Iris pigment epithelial cell (primary cell): ENCODE results near the gene CLEC20A.
"Not testable (repeated sequence)": the region's sequence is repeated elsewhere in the genome, so short reads cannot be mapped to it uniquely, and the experiment has no call there.

Source experiments
- DNase-seq: peaks from one replicate; pipeline ENCODE4 v3.0.0-alpha.2; 2011; ENCODE audit warnings: low read depth

Gene CLEC20A

GRCh38 chr1:178528953-178529335, 32.2 kb upstream of the CLEC20A start:
- DNase-seq: no peak

DNA sequence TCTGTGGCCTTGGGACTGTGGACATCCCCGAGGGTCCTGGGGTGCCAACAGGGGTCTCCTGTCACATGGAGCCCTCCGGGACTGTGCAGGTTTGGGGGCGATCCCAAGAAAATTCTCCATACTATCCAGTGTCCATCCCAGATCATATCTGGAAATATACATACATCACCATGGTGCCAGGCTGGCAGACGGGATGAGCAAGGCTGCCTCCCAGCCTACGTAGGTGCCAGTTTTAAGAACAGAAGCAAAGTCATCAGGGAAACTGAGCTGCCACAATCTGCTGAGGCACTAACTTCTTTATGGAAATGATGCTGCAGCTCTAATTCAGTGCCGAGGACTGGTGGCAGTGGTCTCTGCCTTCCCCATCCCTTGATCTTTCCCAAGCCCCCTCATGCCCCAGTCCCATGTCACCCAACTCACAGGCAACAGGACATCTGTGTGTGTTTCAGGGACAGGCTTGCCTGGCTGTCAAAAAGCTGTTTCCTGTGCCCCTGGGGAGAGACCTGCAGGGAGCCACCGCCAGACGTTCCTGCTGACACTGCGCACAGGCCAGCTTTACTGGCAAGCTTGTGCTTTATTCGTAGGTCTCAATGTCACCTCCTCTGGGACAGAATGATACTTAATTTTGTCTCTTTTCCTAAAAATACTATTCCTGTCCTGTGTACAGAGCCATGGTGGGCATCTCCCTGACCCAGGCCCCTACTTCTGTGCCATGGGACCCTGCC, 31.6 kb upstream of the CLEC20A start:
- no peak for DNase-seq

GRCh38 chr1:178527117-178527516, 30.4 kb upstream of the CLEC20A start:
- DNase-seq: no peak

- DNase-seq: no peak
These were observed 24.5 kb upstream of the CLEC20A start for GRCh38 chr1:178521241-178521640.

DNA sequence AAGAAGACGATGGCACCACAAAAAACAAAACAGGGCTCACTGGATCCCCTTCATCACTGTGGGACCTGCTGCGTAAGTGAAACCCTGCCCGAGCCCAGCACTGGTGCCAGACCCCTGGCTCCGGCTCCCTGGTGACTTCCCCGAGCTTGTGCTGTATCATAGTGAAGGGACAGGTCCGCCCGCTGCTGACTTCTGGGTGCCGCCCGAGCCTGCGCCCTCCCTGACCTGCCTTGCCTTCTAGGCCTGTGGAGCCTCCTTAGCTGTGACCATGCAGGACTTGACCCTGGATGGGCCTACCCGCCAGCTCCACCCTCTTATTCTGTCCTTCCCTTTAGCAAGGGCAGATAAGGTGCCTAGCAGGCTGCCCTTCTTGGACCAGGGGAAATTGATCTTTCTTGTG, 24.0 kb upstream of the CLEC20A start:
- DNase-seq: no peak

GRCh38 chr1:178518894-178519293, 22.1 kb upstream of the CLEC20A start:
- DNase-seq: no peak

- no peak for DNase-seq
These were observed 19.3 kb upstream of the CLEC20A start for GRCh38 chr1:178516110-178516509.

DNA sequence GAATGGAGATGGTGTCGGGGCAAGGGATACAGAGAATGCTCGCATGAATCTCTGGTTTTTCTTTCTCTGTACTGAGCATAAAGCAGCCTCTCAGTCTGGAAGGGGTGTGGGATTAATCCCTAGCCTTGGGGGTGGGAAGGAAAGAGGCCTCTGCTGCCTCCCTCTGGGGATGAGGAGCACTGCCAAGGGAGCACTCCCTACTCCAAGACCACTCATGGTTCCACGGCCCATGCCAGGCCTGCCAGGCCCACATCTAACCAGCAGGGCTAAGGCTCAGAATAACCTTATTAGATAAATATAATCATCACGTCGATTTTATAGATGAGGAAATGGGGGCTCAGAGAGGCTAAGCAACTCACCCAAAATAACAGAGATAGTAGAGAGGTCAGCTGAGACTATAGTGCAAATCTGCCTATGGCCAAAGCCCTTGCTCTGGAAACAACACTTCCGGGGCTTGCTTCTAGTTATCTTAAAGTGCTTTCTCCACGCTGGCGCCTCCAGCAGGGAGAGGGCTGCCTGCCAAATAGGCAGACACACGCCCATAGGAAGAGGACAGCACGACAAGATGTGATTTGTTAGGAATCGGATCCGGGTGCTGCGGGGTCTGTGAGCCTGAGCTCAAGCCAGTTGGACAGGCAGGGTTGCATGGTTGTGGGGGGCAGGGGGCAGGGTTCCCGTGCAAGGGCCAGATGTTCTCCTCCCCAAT, 16.7 kb upstream of the CLEC20A start:
- peak; percentile 17 for DNase-seq

DNA sequence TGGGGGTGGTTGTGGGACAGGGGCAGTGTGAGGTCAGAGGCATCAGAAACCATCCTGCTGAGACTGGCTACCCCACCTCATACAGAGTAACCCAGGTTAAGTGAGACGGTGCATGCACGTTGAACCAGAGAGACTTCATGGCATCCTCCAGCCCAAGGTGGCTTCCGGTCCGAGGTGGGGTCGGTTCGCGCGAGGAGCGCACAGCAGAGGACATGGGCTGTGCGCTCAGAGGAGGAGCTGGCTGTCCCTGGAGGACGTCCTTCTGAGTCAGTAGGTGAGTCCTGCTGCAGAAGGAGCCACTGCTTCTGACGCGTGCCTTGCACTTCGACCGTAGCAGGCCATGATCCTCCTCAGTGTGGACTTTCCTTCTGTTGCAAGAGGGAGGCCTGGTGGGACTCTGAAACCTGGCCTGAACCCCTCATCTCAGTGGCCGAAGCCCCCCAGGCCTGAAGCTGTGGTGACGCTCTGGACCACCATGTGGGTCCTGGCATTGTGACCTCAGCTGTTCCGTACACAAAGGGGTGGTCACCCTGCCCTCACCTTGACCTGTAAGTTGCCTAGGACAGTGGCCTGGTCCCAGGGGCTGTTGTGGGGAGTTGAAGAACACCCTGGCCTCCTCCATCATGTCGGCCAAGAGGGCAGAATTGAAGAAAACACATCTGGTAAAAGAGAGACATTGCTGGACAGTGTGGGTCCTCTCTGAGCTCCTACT, 16.0 kb upstream of the CLEC20A start, which contains the start of gene TEX35:
Gene TEX35 (plus strand): TSS at position 544 of the 712 bp plus-strand sequence. CDS start 80 bp downstream, at position 624.
- no peak for DNase-seq

DNA sequence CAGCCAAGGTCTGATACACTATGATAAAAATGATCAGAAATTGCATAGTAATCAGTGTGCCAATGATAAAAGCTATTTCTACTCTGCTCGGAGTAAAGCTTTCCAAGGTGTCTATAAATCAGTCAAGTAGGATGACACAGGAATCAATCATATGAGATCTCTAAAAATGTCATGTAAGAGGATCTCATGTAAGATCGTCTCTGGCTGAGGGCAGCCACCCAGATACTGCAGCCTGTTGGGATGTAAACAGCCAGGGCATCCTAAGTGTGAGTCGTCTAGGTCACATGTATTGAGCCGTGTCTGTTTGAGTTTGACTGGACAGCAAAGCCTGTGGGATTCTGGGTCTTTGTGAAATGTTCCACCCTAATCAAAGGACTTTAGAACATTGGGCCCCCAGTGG, 13.4 kb upstream of the CLEC20A start:
- peak; percentile 45 for DNase-seq

DNA sequence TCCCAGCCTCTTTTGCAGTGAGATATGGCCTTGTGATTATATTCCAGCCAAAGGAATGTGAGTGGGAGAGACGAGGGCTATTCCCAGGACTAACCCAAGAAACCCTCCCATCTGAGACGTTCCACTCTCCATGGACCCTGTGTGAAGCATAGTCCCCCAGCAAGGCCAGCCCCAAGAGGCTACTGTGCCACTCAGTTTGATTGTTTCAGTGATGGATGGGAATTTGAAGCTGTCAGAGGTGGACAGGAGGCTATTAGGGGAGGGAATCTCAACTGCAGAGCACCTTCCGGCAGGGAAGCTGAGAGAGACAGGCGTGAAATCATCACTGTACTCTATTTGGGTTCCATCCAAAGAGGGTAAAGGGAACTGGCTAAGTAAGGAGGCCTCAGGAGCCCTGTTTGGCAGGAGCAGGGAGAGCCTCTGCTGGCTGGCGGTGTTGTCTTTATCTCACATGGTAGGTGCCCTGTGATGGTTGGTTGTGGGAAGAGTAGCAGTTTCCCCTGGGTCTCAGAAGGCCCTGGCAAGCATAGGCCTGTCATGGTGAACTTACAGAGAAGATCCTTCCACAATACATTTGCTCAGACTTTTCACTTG, 12.7 kb upstream of the CLEC20A start:
- DNase-seq: no peak

DNA sequence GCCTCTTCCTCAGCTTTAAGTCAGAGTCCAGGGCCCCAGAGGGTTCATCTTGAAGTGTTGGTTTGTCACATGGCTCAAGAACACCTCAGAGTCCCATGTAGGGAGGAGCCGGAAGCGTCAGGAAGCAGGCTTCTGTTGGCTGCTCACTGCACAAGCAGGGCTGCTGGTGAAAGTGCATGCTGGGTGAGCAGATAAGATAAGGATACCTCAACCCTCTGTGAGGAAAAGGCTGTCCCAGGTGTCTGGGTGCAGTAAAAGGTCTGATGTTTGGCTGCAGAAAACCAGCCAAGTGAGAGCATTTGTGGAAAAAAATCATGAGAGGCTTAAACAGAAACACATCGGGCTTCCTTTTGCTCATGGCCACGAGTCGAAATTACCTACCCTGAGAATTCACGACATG, 9.9 kb upstream of the CLEC20A start:
- DNase-seq: no peak

DNA sequence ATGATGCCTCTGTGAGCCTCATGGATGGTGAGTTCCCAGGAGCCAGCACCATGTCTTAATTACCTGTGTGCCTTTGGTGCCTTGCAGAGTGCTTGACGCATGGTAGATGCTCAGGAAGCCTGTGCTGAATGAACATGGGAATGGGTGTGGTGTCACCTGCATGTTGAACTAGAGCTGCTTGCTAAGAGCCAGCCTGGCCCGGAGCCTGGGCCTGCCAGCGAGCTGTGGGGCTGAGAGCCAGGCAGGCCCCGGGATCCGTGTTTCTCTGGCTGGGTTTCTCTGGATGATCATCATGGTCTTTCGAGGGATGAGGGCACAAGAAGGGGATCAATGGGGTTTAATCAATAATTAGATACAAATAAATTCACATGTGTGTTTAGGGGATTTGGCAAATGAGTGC, 9.4 kb upstream of the CLEC20A start:
- no peak for DNase-seq

DNA sequence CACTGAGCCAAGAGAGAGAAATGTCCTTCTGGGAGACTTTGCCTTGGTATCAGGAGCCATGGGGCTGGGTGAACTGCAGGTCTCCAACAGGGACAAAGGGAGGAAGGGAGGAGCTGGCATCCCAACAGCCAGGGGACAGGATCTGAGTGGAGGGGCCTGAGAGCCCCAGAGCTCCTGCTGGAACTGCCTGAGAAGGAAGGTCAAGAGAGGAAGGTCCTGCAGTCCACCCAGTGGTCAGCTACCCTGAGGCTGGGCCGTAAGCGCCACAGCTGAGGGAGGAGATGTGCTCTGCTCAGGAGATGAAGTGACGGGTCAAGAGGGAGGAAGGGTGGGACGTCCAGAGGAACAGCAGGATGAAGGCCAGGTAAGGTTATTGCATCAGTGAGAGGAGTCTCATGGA, 7.5 kb upstream of the CLEC20A start:
- DNase-seq: no peak

DNA sequence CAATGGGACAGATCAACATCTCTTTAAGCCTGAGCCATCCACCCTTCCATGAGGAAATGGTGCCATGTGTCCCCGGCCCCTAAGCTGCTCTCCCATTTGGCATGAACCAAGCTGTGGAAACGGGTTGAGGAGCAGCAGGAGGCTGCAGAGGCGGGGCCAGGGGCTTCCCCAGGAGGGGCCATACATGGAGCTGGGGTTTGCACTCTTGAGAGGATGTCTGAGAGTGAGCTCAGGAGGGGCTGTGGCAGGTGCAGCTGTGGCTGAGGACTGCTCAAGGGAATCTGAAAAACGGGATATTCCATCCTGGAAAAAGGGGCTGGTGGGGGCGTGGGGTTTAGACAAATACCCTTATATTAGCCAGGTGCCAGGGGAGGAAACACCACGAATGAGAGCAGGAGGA, 7.1 kb upstream of the CLEC20A start:
- DNase-seq: no peak

GRCh38 chr1:178503316-178503715, 6.6 kb upstream of the CLEC20A start:
- DNase-seq: not testable (repeated sequence)

GRCh38 chr1:178502856-178503255, 6.1 kb upstream of the CLEC20A start:
- DNase-seq: no peak

- no peak for DNase-seq
These were observed 5.6 kb upstream of the CLEC20A start for GRCh38 chr1:178502330-178502714.

- DNase-seq: peak; percentile 59
These were observed 5.1 kb upstream of the CLEC20A start for GRCh38 chr1:178501705-178502329.

GRCh38 chr1:178500936-178501554, 4.3 kb upstream of the CLEC20A start:
- DNase-seq: no peak

DNA sequence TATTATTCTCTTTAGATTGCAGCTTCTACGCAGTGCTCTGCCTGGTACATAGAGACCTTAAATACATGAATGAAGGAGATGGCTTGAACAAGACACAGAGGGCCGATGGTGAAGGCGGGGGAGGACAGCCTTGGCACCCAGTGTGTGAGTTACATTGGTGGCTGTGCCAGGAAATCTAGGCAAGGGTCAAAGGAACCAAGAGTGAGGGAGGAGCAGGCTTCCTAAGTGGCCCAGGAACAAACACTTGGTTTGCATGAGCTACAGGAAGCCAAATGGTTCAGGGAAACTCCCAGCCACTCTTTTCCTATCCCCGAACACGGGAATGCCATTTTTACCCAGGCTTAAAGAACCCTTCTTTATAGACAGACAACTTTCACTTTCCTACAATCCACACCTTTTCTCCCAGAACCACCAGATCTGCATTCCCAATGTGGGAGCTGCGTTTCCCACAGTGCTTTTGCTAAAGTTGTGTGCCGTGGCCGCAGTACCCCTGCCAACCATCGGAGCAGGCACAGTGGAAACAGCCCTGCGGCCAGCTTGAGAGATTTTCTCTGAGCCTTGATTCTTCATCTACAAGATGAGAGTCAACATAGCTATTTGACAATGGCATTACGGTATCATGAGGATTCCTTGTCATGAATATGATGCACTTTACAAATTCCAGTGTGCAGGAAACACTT, 3.5 kb upstream of the CLEC20A start:
- no peak for DNase-seq
